ENCODE data around the gene STARD9.
A peak's percentile ranks its signal among the peaks of the same experiment; 100 is the strongest.
"Not testable (repeated sequence)": the region's sequence is repeated elsewhere in the genome, so short reads cannot be mapped to it uniquely, and the experiment has no call there.

The STARD9 gene

GRCh38 chr15:42627485-42627884, 52.1 kb downstream of the STARD9 start:
- DNase-seq (ENCODE audit: low spot score): no peak

- no peak for DNase-seq (ENCODE audit: low spot score)
Observed at GRCh38 chr15:42628761-42629160, 53.4 kb downstream of the STARD9 start.

GRCh38 chr15:42632105-42632675, 56.8 kb downstream of the STARD9 start:
- no peak for DNase-seq (ENCODE audit: low spot score)

- DNase-seq (ENCODE audit: low spot score): no peak
Observed at GRCh38 chr15:42640109-42640508, 64.7 kb downstream of the STARD9 start.

GRCh38 chr15:42650208-42651066, 75.0 kb downstream of the STARD9 start:
- DNase-seq (ENCODE audit: low spot score): peak; percentile 73

GRCh38 chr15:42665827-42666226, 90.4 kb downstream of the STARD9 start:
- DNase-seq (ENCODE audit: low spot score): no peak

GRCh38 chr15:42667855-42668254, 92.4 kb downstream of the STARD9 start:
- no peak for DNase-seq (ENCODE audit: low spot score)

GRCh38 chr15:42670451-42670850, 95.0 kb downstream of the STARD9 start:
- DNase-seq (ENCODE audit: low spot score): no peak

- no peak for DNase-seq (ENCODE audit: low spot score)
Observed at GRCh38 chr15:42672444-42672843, 97.0 kb downstream of the STARD9 start.

- no peak for DNase-seq (ENCODE audit: low spot score)
Observed at GRCh38 chr15:42674472-42674871, 99.1 kb downstream of the STARD9 start.

GRCh38 chr15:42675021-42675420, 99.6 kb downstream of the STARD9 start:
- no peak for DNase-seq (ENCODE audit: low spot score)

- no peak for DNase-seq (ENCODE audit: low spot score)
Observed at GRCh38 chr15:42679285-42680141, 104.1 kb downstream of the STARD9 start.

- DNase-seq (ENCODE audit: low spot score): not testable (repeated sequence)
Observed at GRCh38 chr15:42680142-42680482, 104.7 kb downstream of the STARD9 start.

GRCh38 chr15:42681119-42681518, 105.7 kb downstream of the STARD9 start:
- no peak for DNase-seq (ENCODE audit: low spot score)

- no peak for DNase-seq (ENCODE audit: low spot score)
Observed at GRCh38 chr15:42686281-42686680, 110.9 kb downstream of the STARD9 start.

- no peak for DNase-seq (ENCODE audit: low spot score)
Observed at GRCh38 chr15:42687740-42688139, 112.3 kb downstream of the STARD9 start.

GRCh38 chr15:42688301-42688700, 112.9 kb downstream of the STARD9 start:
- DNase-seq (ENCODE audit: low spot score): no peak

- DNase-seq (ENCODE audit: low spot score): no peak
Observed at GRCh38 chr15:42691308-42691707, 115.9 kb downstream of the STARD9 start.

GRCh38 chr15:42691770-42692169, 116.4 kb downstream of the STARD9 start:
- DNase-seq (ENCODE audit: low spot score): peak; percentile 8

GRCh38 chr15:42692536-42692935, 117.1 kb downstream of the STARD9 start:
- no peak for DNase-seq (ENCODE audit: low spot score)

GRCh38 chr15:42692997-42693396, 117.6 kb downstream of the STARD9 start:
- no peak for DNase-seq (ENCODE audit: low spot score)

GRCh38 chr15:42693496-42693895, 118.1 kb downstream of the STARD9 start:
- no peak for DNase-seq (ENCODE audit: low spot score)

GRCh38 chr15:42693942-42694341, 118.5 kb downstream of the STARD9 start:
- peak; percentile 19 for DNase-seq (ENCODE audit: low spot score)

Measured in D341Med (cell line).